HG03139 (cell line): ENCODE data around the gene CYYR1.

Experiments used
- ATAC-seq: cut with Tn5 transposase; IDR thresholded peaks from one replicate; pipeline ENCODE4 v1.9.1; 2021; ENCODE audit not compliant: unreplicated experiment

The CYYR1 gene

DNA sequence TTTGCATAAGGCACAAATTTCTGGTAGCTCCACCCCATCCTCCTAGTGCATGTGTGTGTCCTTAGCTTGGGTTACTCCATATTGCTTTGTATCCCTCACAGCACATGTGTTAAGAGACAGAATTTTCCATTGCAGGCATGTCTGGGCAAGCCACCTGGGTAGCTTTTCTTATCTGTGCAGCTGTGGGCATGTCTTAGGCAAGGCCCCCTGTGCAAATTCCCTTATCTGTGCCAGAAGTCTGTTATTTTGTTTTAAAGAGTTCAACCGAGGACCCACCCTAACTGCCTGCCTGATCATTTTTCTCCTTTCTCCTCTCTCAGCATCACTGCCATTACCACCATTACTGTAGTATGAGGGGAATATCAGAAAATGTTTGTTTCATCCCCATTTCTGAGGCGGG is 131.9 kb downstream of the CYYR1 start:
- ATAC-seq = no peak

GRCh38 chr21:26438976-26439375 is 134.1 kb downstream of the CYYR1 start:
- no peak for ATAC-seq

DNA sequence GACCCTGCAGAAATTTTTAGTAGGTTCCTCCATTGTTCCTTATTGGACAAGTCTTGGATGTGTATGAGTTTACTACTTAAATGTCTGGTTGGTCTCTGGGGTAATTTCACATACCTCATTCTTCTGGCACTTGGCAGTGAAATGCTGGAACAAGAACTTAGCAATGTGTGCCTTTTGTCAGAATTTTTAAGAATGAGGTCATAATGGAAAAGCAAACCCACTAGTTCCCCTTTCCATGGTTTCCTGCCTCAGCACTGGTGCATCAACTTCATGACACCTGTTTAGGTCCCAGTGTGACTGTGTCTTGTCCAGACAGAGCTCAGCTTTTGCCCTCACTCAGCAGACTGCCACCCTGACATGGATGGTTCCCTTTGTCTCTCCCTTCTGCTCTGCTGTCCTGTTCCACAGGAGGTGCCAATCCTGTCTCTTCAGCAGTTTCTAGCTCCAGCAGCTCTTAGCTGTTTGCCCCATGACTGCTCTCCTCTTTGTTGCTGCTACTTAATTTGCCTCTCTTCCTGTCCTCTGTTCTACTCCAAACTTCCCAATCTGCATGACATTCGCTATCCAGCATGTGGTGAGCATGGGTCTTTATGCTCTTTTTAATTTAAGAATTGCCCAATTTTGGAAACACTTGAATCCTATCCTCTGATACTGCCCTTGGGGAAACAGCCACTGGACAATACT is 135.6 kb downstream of the CYYR1 start:
- ATAC-seq = no peak

DNA sequence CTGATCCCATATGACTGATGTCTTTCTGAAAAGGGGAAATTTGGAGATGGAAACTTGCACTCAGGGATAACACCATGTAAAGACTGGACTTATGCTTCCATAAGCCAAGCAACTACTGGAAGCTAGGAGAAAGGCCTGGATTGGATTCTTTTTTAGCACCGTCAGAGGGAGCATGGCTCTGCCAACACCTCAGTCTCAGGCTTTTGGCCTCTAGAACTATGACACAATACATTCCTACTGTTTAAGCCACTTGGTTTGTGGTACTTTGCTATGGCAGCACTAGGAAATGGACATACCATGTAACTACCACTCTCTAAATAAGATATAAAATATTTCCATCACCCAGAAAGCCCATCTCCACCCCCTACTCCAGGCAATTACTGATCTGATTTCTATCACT is 139.7 kb downstream of the CYYR1 start:
- no peak for ATAC-seq

- no peak for ATAC-seq
Measured at GRCh38 chr21:26432410-26432809, 140.7 kb downstream of the CYYR1 start.

- no peak for ATAC-seq
Measured at GRCh38 chr21:26425576-26425975, 147.5 kb downstream of the CYYR1 start.

- no peak for ATAC-seq
Measured at GRCh38 chr21:26423511-26423910, 149.6 kb downstream of the CYYR1 start.

DNA sequence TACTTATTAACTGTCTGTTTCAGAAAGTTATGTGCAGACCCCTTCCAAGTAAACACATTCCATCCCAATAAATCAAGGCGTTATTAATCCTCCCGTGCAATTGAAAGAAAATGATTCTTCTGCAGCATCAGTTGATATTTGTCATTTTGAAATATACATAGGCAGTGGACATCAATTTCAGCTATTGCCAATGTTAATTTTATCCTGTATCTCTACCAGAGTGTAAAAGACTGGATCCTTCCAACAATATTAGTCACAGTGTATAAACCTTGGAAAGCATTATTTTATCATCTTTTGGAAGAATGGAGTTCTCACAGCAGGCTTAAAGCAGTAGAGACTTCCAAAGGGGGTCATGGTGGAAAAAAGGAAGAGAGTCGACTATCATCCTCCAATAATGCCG is 150.4 kb downstream of the CYYR1 start:
- no peak for ATAC-seq

- no peak for ATAC-seq
Measured at GRCh38 chr21:26422138-26422537, 150.9 kb downstream of the CYYR1 start.

GRCh38 chr21:26421724-26422123 is 151.4 kb downstream of the CYYR1 start:
- ATAC-seq = no peak
